HepG2 (cell line): ENCODE measurements around the gene SHANK2. TPM values are rescaled to one million over a fixed set of nuclear protein-coding genes. Genes with fewer than 3 reads are reported as not detected.
A peak's percentile ranks its signal among the peaks of the same experiment; 100 is the strongest.

ENCODE experiments used
- ATAC-seq: fragments of 200-7000 bp; cut with Tn5 transposase; 3 replicates; pipeline ENCODE4 v1.9.1; 2020; ENCODE audit warnings: mild to moderate bottlenecking, moderate library complexity
- BruUV-seq: library from RNA; stranded (reverse); fragments of 400-500 nt; replicated peaks from 2 replicates; lab custom pipeline; 2021; lab: Mats Ljungman, UMichigan
- CTCF ChIA-PET: fragments of 300-600 bp; formaldehyde crosslinking; extraction: SDS; loops from one replicate; lab custom pipeline; 2021; ENCODE audit warnings: low total read pairs, inconsistent platforms, low intra/inter-chr PET ratio; lab: Yijun Ruan, JAX
- POLR2A ChIA-PET: fragments of 350-600 bp; sonication (Branson Sonifier 250); formaldehyde crosslinking; loops from one replicate; lab custom pipeline; 2020; ENCODE audit warnings: antibody characterized with exemption, inconsistent platforms; lab: Yijun Ruan, JAX
- DNase-seq: peaks from one replicate; pipeline ENCODE4 v3.0.0-alpha.2; 2015; ENCODE audit warnings: low spot score
- FAIRE-seq: peaks from 3 replicates; lab custom pipeline; 2011; peaks lifted over from hg19 to GRCh38; lab: Jason Lieb, UNC
- H2AFZ ChIP-seq: one replicate; pipeline ENCODE4 v1.6.1; 2011; ENCODE audit warnings: low read length, inconsistent platforms
- H3K27ac ChIP-seq: fragments of 300-600 bp; 3 replicates; pipeline ENCODE4 v1.8.0; 2011; ENCODE audit warnings: mixed run types, mild to moderate bottlenecking, mixed read lengths, low read length, inconsistent platforms; ENCODE audit not compliant: insufficient read depth; ENCODE audit errors: extremely low read length
- H3K27me3 ChIP-seq, 2 experiments: fragments of 200-600 bp in 1 of 2; 2 replicates in 1 of 2; 3 replicates in 1 of 2; pipeline versions ENCODE4 v1.6.0 to v1.8.0; 2011; ENCODE audit warnings: low read length in 2 of 2, mild to moderate bottlenecking in 2 of 2, moderate library complexity in 2 of 2, inconsistent platforms in 1 of 2; ENCODE audit not compliant: insufficient read depth in 2 of 2, control insufficient read depth in 1 of 2
- H3K36me3 ChIP-seq, 2 experiments: fragments of 200-600 bp in 1 of 2; replicated peaks in 1 of 2; 2 replicates in 1 of 2; 3 replicates in 1 of 2; pipeline versions ENCODE4 v1.5.1 to v1.8.0; 2011; ENCODE audit warnings: low read length in 2 of 2, inconsistent platforms in 1 of 2; ENCODE audit not compliant: insufficient read depth in 2 of 2, control insufficient read depth in 1 of 2
- H3K4me1 ChIP-seq: 2 replicates; pipeline ENCODE4 v1.5.1; 2012; ENCODE audit warnings: low read length, inconsistent platforms; ENCODE audit not compliant: insufficient read depth
- H3K4me2 ChIP-seq: 2 replicates; pipeline ENCODE4 v1.6.0; 2011; ENCODE audit warnings: low read depth, low read length, inconsistent platforms
- H3K4me3 ChIP-seq, 3 experiments: fragments of 200-600 bp in 1 of 3; sonication (generic), shearing (Covaris generic) in 1 of 3; replicated peaks in 1 of 3; 2 replicates each; pipeline ENCODE4 v1.5.1; 2011 to 2016; ENCODE audit warnings: low read length in 3 of 3, inconsistent platforms in 2 of 3, low read depth in 2 of 3, mild to moderate bottlenecking in 2 of 3, control low read depth in 1 of 3, mixed read lengths in 1 of 3; ENCODE audit not compliant: insufficient read depth in 1 of 3
- H3K79me2 ChIP-seq: one replicate; pipeline ENCODE4 v1.6.1; 2011; ENCODE audit warnings: low read length, inconsistent platforms; ENCODE audit not compliant: insufficient read depth
- H3K9ac ChIP-seq: 2 replicates; pipeline ENCODE4 v1.6.0; 2011; ENCODE audit warnings: mild to moderate bottlenecking, low read depth, low read length, inconsistent platforms; ENCODE audit not compliant: insufficient read depth
- H3K9me3 ChIP-seq: 2 replicates; pipeline ENCODE4 v1.5.1; 2012; ENCODE audit warnings: mild to moderate bottlenecking, low read length
- H4K20me1 ChIP-seq: 2 replicates; pipeline ENCODE4 v1.6.0; 2011; ENCODE audit warnings: inconsistent platforms, mild to moderate bottlenecking, low read length, moderate library complexity; ENCODE audit not compliant: insufficient read depth
- FIP1L1 ChIP-seq: fragments of 200-400 bp; formaldehyde crosslinking; IDR thresholded peaks from 2 replicates; pipeline ENCODE4 v1.6.1; 2018; ENCODE audit warnings: low read depth, mild to moderate bottlenecking, low read length, moderate library complexity, borderline replicate concordance; ENCODE audit not compliant: insufficient read depth
- HMG20B ChIP-seq: conservative IDR thresholded peaks from 2 replicates; pipeline ENCODE4 v1.6.1; 2016; ENCODE audit warnings: missing genetic modification reagents, missing compliant biosample characterization
- JUNB ChIP-seq: sonication (generic); formaldehyde crosslinking; IDR thresholded peaks from 2 replicates; pipeline ENCODE4 v1.8.0; 2022; ENCODE audit warnings: missing genetic modification reagents, mild to moderate bottlenecking, borderline replicate concordance
- KDM5B ChIP-seq: sonication (generic); formaldehyde crosslinking; IDR thresholded peaks from 2 replicates; pipeline ENCODE4 v1.4.0; 2020; ENCODE audit warnings: missing genetic modification reagents, mild to moderate bottlenecking, borderline replicate concordance
- KLF12 ChIP-seq: sonication (generic); formaldehyde crosslinking; IDR thresholded peaks from 2 replicates; pipeline ENCODE4 v1.4.0; 2020; ENCODE audit warnings: missing genetic modification reagents, borderline replicate concordance
- NFATC3 ChIP-seq: sonication (generic); formaldehyde crosslinking; IDR thresholded peaks from 2 replicates; pipeline ENCODE4 v1.5.1; 2020; ENCODE audit warnings: mild to moderate bottlenecking, missing genetic modification reagents
- PAWR ChIP-seq: sonication (generic); formaldehyde crosslinking; IDR thresholded peaks from 2 replicates; pipeline ENCODE4 v1.4.0; 2020; ENCODE audit warnings: missing genetic modification reagents, mild to moderate bottlenecking, borderline replicate concordance
- PRDM15 ChIP-seq: sonication (generic); formaldehyde crosslinking; IDR thresholded peaks from 2 replicates; pipeline ENCODE4 v1.4.0; 2020; ENCODE audit warnings: missing genetic modification reagents
- TBL1XR1 ChIP-seq: fragments of 150-350 bp; IDR thresholded peaks from 2 replicates; pipeline ENCODE4 v1.6.1; 2014; ENCODE audit warnings: borderline replicate concordance, low read length; ENCODE audit not compliant: partially characterized antibody
- ZBTB26 ChIP-seq: IDR thresholded peaks from 2 replicates; pipeline ENCODE4 v1.6.1; 2016; ENCODE audit warnings: missing compliant biosample characterization, missing genetic modification reagents, borderline replicate concordance
- ZFP36 ChIP-seq: fragments of 150-350 bp; IDR thresholded peaks from 2 replicates; pipeline ENCODE4 v1.6.1; 2018; ENCODE audit warnings: borderline replicate concordance, low read length, low read depth; ENCODE audit not compliant: partially characterized antibody
- ZNF20 ChIP-seq: sonication (generic); formaldehyde crosslinking; IDR thresholded peaks from 2 replicates; pipeline ENCODE4 v1.4.0; 2020; ENCODE audit warnings: mild to moderate bottlenecking, moderate library complexity, missing genetic modification reagents
- ZNF205 ChIP-seq: IDR thresholded peaks from 2 replicates; pipeline ENCODE4 v1.6.1; 2018; ENCODE audit warnings: missing biosample characterization, missing genetic modification reagents
- ZNF251 ChIP-seq: sonication (generic); formaldehyde crosslinking; IDR thresholded peaks from 2 replicates; pipeline ENCODE4 v1.9.0; 2021; ENCODE audit warnings: mild to moderate bottlenecking, missing genetic modification reagents
- ZNF501 ChIP-seq: sonication (generic); formaldehyde crosslinking; IDR thresholded peaks from 2 replicates; pipeline ENCODE4 v1.5.1; 2020; ENCODE audit warnings: mild to moderate bottlenecking, moderate library complexity, missing genetic modification reagents
- ZNF503 ChIP-seq: sonication (generic); formaldehyde crosslinking; IDR thresholded peaks from 2 replicates; pipeline ENCODE4 v1.4.0; 2020; ENCODE audit warnings: missing genetic modification reagents
- ZNF672 ChIP-seq: sonication (generic); formaldehyde crosslinking; IDR thresholded peaks from 2 replicates; pipeline ENCODE4 v1.8.1; 2022; ENCODE audit warnings: missing genetic modification reagents
- ZNF775 ChIP-seq: sonication (generic); formaldehyde crosslinking; IDR thresholded peaks from 2 replicates; pipeline ENCODE4 v1.4.0; 2020; ENCODE audit warnings: missing genetic modification reagents, mild to moderate bottlenecking, moderate library complexity, borderline replicate concordance
- WGBS: methylation state at CpG from one replicate; pipeline ENCODE4 v1.1.6; 2017; ENCODE audit warnings: low lambda C conversion rate; 5-methylcytosine and 5-hydroxymethylcytosine counted together
- in situ Hi-C: cut with HindIII; loops from 2 replicates; pipeline ENCODE4 v1.10.0; 2017; ENCODE audit warnings: low pct_unique_long_range_greater_than_20kb; ENCODE audit not compliant: extremely low pct_ligation_motif_present
- intact Hi-C: fragments of 100-400 bp; cut with micrococcal nuclease; formaldehyde crosslinking; loops from one replicate; pipeline ENCODE4 v1.10.0; 2022; ENCODE audit not compliant: unreplicated experiment
- polyA plus RNA-seq, 8 experiments: library from polyadenylated mRNA; depleted of rRNA in 3 of 8; stranded (reverse) in 7 of 8; unstranded in 1 of 8; fragments of >200 nt; fragmentation: Illumina TruSeq in 4 of 8; extraction: Trizol in 4 of 8; gene quantifications; 2 replicates each; pipeline versions ENCODE4 v1.2.1 to v1.2.3, GENCODE V29; 2011 to 2016; ENCODE audit warnings: low read depth in 4 of 8, missing spikeins in 1 of 8, mixed read lengths in 1 of 8; ENCODE audit not compliant: insufficient read depth in 1 of 8
- total RNA-seq, 5 experiments: library from RNA; depleted of rRNA; stranded (reverse); fragments of >200 nt; fragmentation: Illumina TruSeq; extraction: Trizol; gene quantifications; 2 replicates each; pipeline ENCODE4 v1.2.3, GENCODE V29; 2016; ENCODE audit warnings: low read depth in 1 of 5

The SHANK2 gene
- total and polyA plus RNA-seq, 2 of the 13 experiments (the other 11 are each of a cell fraction or from before 2014, with no cell fraction given): 10.2 to 13.0 TPM

GRCh38 chr11:71221821-71222220, 30.6 kb downstream of the SHANK2 start (continued):
- TF ChIP-seq PRDM15 (CRISPR knock-in tag) (no peak), ZNF672 (CRISPR knock-in tag) (no peak), HMG20B (CRISPR knock-in tag) (no peak), ZNF503 (CRISPR knock-in tag) (no peak), PAWR (no peak), ZNF501 (CRISPR knock-in tag) (no peak), NFATC3 (CRISPR knock-in tag) (no peak)

- no peak for DNase-seq
- intact Hi-C loops: no loop called here
- H3K4me2 ChIP-seq: no peak overlapping the region
- TF ChIP-seq KLF12 (CRISPR knock-in tag): no peak
- no peak for TF ChIP-seq TBL1XR1
- TF ChIP-seq FIP1L1: no peak
- no peak for TF ChIP-seq ZNF205
- no peak for TF ChIP-seq ZBTB26 (CRISPR knock-in tag)
- TF ChIP-seq ZNF251 (CRISPR knock-in tag): no peak
- TF ChIP-seq ZFP36: no peak
- no peak for TF ChIP-seq ZNF775 (CRISPR knock-in tag)
- no peak for TF ChIP-seq ZNF20 (CRISPR knock-in tag)
- TF ChIP-seq KDM5B: no peak
- no peak for TF ChIP-seq JUNB (CRISPR knock-in tag)
These were observed 31.2 kb downstream of the SHANK2 start for GRCh38 chr11:71221201-71221600.

More at GRCh38 chr11:71221201-71221600, 31.2 kb downstream of the SHANK2 start:
- no peak overlapping the region for H3K9ac ChIP-seq
- ChIA-PET CTCF (no interaction called here), POLR2A (no interaction called here)
- H3K4me1 ChIP-seq: no peaks in the 10 kb centered on the region
- no peak for ATAC-seq
- H4K20me1 ChIP-seq: peaks cover 30% of the 10 kb centered on the region
- H2AFZ ChIP-seq: no peak overlapping the region
- WGBS: 99% methylated on average over 4 of the region's 4 CpGs
- no peak overlapping the region for H3K4me3 ChIP-seq
- peaks cover 29 to 72% of the 10 kb centered on the region in 2 experiments for H3K36me3 ChIP-seq
- no peaks in the 10 kb centered on the region for H3K9me3 ChIP-seq
- BruUV-seq: TSS peak; percentile 36
- H3K27me3 ChIP-seq: no peaks in the 10 kb centered on the region
- no peak for FAIRE-seq
- H3K79me2 ChIP-seq: peaks cover 50% of the 10 kb centered on the region
- in situ Hi-C loops: no loop called here
- no peak overlapping the region for H3K27ac ChIP-seq
